NOMO-1 treated with DMSO at 0.1 percent for 48 hours (cell line): ENCODE measurements around the gene NOTCH2.

Source experiments
- DNase-seq: peaks from one replicate; lab custom pipeline; 2025; ENCODE audit not compliant: unreplicated experiment; lab: John Stamatoyannopoulos, UW

NOTCH2 gene

DNA sequence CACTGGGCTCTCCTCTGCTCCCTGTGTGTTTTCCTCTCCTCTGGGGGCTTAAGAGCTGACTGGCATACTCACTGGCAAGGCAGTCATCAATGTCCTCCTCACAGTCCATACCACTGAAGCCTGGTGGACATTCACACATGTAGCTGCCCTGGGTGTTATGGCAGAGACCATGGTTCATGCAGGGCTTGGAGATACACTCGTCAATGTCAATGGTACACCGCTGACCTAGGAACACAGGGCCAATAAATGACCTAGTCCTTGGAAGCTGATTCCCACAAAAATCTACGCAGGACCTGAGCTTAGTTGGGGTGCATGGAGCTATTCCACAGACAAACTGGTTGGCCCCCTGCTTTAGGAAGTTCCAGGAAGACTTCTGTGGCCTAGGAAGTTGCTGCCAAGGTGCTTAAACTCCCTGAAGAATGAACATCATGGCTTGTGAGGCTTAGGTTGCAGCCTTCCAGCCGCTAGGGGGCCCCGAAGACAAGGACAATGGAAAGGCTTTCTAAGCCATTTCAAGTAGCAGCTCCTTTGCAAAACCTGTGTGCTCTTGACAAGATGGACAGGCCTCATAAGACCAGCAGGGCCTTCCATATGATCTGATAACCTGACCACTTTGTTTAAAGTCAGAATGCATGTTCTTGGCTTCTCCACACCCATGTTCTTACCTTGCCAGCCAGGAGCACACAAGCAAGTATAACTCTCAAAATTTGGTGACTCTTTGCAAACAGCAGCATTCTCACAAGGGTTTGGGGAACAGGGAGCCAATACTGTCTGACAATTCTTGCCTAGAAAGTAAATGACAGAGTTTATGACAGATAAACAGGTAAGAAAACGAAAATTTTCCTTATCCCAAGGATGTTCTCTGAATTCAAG, 120.9 kb downstream of the NOTCH2 start:
- DNase-seq, result peak; percentile 56

DNA sequence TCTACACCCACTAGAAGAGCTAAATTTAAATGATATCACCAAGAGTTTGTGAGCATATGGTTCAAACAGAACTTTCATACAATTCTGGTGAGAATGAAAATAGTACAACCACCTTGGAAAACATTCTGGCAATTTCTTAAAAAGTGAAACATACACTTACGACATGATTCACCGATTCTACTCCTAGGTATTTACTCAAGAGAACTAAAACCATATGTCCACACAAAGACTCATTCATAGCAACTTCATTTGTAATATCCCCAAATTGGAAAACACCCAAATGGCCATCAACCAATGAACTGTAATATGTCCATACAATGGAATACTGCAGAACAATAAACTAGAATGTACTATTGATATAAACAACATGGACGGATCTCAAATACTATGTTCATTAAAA, 122.0 kb downstream of the NOTCH2 start:
- DNase-seq, result no peak

DNA sequence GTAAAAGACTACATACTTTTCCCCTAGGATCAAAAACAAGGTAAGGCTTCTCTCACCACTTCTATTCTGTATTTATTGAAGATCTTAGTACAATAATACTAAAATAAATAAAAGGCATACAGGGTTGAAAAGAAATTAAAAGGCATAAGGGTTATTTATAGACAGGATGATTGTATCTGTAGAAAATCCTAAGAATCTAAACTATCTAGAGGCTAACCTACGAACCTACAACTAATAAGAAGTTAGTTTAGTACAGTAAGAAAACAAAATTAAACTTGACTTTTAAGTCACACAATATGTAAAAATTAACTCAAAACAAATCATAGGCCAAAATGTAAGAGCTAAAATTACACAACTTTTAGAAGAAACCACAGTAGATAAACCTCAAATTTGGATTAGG, 122.7 kb downstream of the NOTCH2 start:
- DNase-seq, result no peak

DNA sequence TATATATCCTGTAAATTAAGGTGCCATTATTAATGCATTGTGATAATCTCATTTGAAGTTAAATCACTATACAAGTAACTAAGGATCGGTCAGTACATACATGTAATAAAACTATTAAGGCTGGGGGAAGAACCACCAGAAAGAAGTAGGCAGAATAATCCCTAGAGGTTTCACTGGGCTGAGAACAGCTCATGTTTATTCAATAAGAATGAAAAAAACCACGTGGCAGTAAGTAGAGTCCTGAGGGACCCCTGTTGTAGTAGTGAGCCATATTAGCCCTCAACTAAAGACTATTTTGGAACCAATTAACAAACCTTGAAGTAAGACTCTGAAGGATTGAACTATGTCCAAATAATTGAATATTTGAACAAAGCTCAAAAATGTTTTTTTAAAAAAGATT, 126.2 kb downstream of the NOTCH2 start:
- no peak for DNase-seq

DNA sequence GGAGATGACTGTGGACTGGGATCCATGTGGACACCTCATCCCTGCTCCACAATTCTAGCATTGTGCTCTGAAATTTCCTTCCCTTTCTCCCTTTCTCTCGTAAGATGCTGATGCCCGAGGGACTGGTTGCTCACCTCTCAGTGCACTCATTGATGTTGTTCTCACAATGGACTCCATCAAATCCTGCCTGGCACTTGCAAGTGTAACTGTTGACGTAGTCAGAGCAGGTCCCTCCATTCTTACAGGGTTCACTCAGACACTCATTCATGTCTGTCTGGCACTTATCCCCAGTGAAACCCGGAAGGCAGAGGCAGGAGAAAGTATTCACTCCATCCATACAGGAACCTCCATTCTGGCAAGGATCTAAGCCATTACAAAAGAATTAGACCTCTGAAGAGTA, 128.1 kb downstream of the NOTCH2 start:
- DNase-seq, result no peak

DNA sequence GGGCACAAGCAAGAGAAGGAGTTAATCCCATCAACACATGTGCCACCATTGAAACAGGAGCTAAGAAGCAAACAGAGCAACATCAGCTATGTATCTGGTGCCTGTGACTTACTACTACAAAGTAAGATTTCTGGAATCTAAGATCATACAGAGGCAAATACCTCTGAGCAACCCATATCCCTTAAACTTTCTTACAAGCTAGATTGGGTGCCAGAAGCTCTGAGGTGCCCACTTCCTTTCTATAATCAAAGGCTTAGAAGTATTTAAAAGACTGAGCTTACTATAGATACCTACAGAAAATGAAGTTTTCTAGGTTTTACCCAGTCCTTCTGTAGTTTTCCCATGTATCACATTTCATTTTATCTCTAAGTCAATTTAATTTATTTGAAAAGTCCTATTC, 128.8 kb downstream of the NOTCH2 start:
- DNase-seq, result no peak

DNA sequence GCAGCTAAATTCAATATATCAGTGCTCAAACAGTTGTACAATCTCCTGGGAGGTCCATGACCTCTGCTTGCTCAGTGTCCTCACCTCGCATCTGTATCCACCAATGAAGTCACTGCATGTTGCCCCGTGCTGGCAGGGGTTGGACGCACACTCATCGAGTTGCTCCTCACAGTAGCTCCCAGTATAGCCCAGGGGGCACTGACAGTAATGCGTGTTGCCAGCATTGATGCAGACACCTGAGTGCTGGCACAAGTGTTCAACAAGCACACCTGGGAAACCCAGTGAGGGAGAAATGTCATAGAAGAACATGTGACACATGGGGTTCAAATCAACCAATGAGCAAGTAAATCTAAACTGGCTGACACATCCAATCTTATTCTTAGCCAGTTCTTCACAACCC, 132.3 kb downstream of the NOTCH2 start:
- DNase-seq, result no peak

DNA sequence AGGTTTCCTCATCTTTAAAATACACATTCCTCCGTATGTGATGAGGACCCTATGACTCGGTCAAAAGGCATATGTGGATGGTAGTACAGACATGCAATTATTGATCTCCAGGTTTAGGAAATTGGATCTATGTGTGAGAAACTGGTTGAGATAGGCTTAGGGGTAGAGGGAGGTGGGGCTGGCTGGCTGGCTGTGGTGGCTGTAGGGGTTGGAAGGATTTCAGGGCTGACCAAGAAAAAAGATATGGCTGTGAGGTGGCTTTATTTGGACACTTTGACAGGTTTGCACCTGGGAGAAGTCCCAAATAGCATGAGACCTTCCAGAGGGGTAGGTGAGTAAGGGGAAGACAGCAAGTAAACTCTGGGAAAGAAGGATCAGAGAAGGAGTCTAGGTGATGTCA, 133.5 kb downstream of the NOTCH2 start:
- no peak for DNase-seq

DNA sequence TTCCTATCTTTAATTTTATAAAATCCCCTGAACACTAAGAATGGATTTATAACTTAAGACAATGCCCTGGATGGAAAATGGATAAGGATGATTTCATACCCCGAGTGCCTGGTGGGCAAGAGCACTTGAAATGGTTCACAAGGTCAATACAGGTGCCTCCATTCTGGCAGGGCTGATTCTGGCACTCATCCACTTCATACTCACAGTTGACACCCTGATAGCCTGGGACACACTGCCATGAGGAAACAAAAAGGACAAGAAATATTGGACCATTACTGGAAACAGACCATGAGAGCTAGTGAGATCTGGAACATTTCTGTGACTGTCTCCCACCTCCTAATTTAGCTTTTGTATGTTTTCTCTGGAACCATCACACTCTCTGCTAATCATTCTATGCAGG, 134.1 kb downstream of the NOTCH2 start:
- no peak for DNase-seq

DNA sequence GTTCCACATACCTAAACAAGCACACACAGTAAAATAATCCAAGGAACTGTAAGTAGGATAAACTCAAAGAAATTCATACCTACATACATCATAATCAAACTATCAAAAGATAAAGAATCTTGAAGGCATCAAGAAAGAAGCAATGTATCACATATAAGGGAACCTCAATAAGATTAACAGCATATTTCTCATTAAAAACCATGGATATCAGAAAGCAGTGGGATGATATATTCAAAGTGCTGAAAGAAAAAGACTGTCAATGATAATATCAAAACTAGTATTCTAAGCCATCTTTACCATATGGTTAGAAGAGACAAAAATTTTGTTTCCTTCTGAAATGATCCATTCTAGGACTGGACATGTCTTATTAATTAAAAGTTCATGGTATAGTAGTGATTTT, 136.1 kb downstream of the NOTCH2 start:
- DNase-seq, result no peak

DNA sequence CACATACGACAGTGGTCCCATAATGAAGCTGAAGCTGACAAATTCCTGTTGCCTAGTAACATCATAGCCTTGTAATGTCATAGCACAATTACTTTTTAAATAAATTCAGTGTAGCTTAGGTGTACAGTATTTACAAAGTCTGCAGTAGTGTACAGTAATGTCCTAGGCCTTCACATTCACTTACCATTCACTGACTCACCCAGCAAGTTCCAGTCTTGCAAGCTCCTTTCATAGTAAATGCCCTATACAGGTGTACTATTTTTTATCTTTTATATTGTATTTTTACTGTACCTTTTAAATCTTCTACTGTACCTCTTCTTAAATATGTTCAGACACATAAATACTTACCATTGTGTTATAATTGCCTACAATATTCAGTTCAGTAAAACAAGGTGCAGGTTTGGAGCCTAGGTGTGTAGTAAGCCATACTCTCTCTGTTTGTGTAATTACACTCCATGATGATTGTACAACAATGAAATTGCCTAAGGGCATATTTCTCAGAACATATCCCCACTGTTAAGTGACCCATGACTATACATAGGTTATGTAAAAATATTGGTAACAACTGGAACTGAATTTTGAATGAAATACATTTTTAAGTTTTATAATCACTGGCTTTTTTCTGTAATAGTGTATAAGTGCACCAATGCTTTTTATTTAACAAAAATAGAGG, 139.7 kb downstream of the NOTCH2 start:
- DNase-seq, result no peak

DNA sequence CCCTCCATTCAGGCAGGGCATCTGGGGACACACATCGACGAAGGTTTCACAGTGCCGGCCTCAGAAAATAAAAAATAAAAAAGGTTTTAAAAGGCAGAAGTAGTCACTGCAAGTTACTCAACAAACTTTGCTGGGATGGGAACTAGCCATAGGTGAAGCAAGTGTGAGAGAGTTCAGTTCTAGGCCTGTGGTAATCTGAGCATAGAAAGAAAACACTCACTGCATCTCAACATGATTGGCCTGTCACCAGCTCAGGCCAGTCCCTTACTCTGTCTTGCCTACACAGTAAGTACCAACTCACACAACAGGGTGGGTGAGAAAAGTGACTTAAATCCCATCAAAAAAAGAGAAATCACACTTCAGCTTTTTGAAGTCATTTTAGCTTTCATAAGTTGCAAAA, 142.9 kb downstream of the NOTCH2 start:
- no peak for DNase-seq

DNA sequence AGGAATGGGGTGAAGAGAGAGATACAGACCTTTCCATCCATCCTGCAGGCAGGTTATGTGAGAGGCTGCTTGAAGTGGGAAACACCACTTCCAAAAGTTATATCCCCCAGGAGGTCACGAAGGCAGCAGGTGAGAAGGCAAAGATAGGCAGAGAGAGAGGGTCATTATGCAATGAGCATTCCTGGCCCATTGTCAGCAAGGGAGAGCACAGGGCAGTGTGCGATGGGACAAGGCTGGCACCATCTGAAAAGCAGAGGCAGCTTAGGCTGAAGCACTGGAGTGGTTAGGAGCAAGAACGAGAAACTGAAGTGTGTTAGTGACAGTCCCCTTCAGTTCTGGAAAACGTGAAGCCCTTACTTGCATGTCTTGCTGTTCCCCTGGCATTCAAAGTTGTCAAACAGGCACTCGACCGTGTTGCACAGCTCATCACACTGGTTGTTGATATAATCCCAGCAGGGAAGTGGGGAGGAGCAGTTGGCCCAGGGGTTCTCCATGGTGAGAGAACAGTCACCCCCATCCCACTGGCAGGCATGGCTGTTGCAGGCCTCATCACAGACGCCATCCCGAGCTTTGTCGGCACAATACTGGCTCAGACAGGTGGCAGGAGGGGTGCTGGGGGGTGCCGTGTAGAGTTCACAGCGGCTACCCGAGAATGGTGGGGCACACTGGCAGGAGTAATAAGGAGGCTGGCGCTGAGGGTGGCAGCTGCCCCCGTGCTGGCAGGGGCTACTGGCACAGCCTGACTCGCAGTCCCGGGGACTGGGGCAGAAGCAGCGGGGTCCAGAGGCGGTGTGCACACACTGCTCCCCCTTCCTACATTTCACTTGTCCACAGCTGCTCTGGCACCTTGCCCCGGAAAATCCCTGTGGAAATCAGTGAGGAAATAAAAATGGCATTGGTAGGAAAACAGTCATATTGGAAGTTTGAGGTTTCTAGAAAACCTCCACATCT, 144.2 kb downstream of the NOTCH2 start:
- DNase-seq, result no peak

DNA sequence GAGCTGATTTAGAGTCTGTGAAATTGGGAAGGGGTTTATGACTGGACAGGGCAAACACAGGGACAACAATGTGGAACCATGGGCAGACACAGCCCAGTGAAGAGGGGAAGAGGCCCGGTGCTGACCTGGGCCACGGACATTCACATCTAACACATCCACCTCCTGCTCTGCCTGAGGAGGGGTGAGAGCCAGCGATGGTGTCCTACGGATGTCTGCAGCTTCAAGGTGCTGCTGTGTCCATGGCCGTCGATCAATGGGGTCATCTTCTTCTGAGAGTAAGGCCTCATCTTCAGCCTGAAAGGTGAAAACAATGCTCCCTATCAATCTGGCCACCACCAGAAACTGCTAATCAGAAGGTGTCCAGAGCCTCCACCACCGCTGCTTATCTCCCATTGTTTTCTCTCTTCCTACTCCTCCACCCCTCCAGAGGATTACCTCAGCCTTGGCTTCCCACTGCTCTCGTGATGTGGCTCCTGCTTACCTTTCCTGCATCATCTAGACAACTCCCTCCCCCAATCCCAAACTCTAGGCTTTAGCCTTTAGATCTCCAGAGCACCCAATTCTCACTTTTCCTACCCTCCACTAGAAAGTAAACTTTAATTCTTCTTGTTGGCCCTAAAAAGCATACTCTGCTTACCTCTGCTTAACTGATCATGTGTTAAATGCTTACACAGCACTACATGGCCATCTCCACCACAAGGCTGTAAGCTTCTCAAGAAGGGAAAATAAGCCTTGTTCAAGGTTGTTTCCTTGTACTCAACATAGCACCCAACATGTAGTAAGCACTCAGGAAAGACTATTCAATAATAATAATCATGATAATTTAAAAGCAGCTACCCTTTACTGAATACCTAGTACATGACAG, 149.1 kb downstream of the NOTCH2 start:
- no peak for DNase-seq

DNA sequence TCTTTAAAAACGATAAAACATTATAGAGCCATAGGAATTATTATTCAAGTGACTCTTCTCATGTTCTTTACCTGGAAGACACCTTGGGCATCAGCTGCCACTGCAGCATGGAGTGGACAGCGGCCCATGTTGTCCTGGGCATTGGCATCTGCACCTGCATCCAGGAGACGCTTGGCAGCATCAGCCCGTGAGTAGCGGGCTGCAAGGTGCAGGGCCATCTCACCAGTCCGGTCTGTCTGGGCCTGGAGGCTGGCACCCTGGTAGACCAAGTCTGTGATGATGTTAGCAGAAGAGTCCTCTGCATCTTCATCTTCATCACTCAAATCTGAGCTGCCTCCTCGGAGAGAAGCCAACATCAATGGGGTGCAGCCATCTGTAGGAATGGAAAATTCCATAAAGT, 150.2 kb downstream of the NOTCH2 start:
- DNase-seq, result no peak

DNA sequence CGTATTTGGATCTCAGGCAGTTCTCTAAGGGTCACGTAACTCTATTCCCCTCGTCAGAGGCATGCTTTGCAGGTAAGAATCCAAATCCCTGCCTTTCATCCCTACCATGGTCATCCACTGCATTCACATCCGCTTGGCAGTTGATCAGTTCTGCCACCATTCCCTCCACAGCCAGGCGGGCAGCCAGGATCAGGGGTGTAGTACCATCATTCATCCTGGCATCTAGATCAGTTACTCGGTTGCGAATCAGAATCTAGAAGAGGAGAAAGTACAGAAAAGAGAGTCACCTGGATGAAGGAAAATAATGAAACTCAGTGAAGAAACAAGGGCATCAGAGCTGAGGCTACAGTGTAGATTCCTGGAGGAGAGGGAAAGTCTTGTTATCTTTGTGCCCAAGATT, 151.2 kb downstream of the NOTCH2 start:
- DNase-seq, result no peak

DNA sequence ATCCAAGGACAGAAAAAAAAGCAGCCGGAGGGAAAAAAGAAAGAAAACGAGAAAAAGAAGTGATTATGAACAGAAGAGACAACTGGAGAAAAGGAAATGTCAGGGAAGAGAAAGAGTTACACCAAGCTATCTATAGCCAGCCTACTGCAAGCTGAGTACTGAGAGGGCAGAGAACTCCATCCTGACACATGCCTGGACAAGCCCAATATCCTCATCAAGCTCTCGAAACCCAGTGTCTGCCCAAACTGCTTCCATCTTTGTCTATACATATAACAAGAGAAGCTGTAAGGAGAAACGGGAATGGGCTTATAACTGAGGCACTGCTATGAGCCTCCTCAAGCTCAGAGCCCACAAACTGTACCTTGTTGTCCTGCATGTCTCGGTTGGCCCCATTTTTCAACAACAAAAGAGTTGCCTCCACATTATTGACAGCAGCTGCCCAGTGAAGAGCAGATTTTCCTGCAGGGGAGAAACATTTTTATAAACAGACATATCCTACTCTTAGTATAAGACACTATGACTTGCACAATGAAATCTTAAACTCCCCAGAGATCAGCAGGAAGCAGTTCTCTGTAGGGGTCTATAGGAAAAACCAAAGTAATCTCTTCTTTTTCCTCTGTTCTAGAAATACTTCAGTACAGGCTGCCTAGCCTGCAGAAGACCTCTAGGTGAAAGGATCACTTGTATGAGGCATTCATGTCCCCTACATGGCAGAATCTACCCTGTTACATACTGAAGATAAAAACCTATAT, 152.0 kb downstream of the NOTCH2 start:
- DNase-seq, result no peak

DNA sequence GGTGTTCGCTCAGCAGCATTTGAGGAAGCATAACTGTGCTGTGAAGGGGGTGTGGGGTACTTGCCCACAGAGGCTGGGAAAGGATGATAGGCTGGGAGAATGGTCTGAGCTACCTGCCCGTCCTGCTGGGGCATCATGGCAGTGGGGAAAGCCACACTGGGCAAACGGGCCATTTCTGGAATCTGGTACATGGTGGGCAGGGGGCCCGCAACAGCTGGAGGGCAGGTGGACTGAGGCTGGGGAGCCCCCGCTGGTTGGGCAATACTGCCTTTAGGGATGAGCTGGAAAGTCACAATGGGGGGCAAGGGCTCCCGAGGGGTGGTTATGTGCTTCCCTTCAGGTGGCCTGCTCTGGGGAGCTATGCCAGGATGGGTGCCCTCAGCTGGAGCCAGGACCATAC, 153.9 kb downstream of the NOTCH2 start:
- DNase-seq, result no peak

DNA sequence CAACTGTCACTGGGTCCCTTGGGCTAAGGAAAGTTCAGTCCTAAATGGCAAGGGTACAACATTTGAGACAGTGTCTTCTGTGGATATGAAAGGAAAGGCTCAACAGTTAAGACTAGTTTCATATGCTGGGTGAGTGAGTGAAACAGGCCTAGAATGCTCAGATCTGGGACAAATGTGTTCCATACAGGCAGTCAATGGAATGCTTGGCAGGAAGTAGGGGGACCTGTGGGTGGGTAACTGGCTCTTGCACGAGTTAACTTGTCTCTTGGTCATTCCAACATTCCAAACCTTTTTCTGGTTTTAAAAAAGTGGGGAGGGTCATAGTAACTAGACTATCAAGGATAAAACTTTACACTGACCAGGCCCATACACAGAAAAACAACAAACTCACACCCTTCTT, 155.4 kb downstream of the NOTCH2 start:
- DNase-seq, result no peak

DNA sequence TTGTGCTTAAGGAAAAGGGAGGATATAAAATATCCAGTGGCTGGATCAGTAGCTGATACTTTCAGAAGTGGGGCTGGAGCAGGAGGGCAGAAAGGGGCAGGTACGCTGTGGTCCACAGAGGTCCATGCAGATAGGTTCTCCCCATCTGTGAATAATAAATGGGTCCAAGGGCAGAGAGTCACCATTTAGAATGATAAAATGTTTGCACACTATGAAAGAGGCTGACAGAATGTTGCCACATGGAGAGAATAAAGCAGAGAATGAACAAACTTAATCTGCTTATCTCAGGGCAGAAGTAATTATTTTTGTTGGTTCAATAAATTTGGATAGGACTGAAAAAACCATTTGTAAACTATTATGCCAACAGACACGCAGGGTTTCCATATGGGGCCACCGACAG, 156.5 kb downstream of the NOTCH2 start:
- DNase-seq, result no peak
